ENCODE measurements around the gene SLC12A2. TPM values are rescaled to one million over a fixed set of nuclear protein-coding genes. Genes with fewer than 3 reads are reported as not detected.

Gene SLC12A2
- total and polyA plus RNA-seq, 2 donors (not counting 1 experiment from before 2014, with no cell fraction given) = 3.1 to 28.7 TPM

DNA sequence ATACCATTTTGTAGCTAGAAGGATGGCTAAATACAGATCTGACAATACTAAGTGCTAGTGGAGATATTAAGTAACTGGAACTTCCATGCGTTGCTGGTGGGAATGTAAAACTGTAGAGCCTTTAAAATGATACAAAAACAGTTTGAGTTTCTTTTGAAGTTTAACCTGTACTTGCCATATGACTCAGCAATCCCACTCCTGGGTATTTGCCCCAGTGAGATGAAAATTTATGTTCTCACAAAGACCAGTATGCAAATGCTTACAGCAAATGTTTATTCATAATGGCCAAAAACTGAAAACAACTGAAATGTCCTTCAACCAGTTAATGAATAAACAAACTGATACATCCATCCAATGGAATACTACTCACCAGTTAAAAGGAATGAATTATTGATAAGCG, 137.3 kb downstream of the SLC12A2 start:
- H3K4me1 ChIP-seq (ENCODE audit: control insufficient read depth in 2 of 2, insufficient read depth in 2 of 2, low read length in 2 of 2) = no peaks in the 10 kb centered on the region
- intact Hi-C loops (cut with micrococcal nuclease) = no loop called here
- WGBS (ENCODE audit: insufficient coverage) = no CpG with 5 or more reads among the region's 2 CpGs

DNA sequence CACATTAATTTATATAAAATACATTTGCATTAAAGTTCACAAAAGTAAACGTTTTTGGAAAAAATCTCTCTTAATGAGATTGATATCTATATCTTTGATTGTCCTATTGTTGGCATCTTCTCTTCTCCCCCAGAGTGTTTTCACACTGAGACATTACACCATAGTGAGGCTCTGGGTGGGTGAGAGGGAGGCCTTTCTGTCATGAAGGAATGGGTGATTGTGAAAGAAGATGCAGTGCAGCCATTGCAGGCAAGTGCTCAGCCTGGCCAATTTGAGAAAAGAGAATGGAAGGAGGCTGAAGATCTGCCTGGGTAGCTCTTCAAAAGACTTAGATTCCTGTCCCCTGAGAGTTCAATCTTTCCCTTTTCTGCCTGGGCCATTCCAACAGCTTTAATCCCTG, 140.8 kb downstream of the SLC12A2 start:
- Mint-ChIP-seq H3K4me3 (no peak overlapping the region), H3K27me3 (peaks cover 4% of the 10 kb centered on the region), H3K27ac (no peak overlapping the region), H3K4me1 (no peaks in the 10 kb centered on the region), H3K9me3 (ENCODE audit: insufficient read depth) (no peaks in the 10 kb centered on the region)
- Histone ChIP-seq H3K9me3 (ENCODE audit: control extremely low read depth in 1 of 3, control insufficient read depth in 2 of 3, insufficient read depth in 1 of 3, low read length in 2 of 3) (no peaks in the 10 kb centered on the region), H3K27me3 (replicated peaks in 1 of 4; ENCODE audit: control extremely low read depth in 1 of 4, control insufficient read depth in 3 of 4, insufficient read depth in 4 of 4, low read length in 3 of 4) (no peaks in the 10 kb centered on the region), H3K36me3 (replicated peaks in 1 of 2; ENCODE audit: control extremely low read depth in 1 of 2, control insufficient read depth in 1 of 2, extremely low read depth in 1 of 2, insufficient read depth in 2 of 2, low read length in 1 of 2) (no peaks in the 10 kb centered on the region), H2AFZ (ENCODE audit: insufficient read depth, low read depth, low read length, poor library complexity, severe bottlenecking) (no peak overlapping the region), H3K27ac (ENCODE audit: low read length in 2 of 2) (no peak overlapping the region), H3K4me1 (ENCODE audit: control insufficient read depth in 2 of 2, insufficient read depth in 2 of 2, low read length in 2 of 2) (no peaks in the 10 kb centered on the region), H3K4me2 (replicated peaks; ENCODE audit: low read depth, low read length, poor library complexity, severe bottlenecking) (no peak overlapping the region), H3K9ac (ENCODE audit: low read length) (no peak overlapping the region), H3K4me3 (ENCODE audit: control extremely low read depth in 1 of 5, extremely low read depth in 1 of 5, insufficient read depth in 1 of 5, low read depth in 2 of 5, low read length in 4 of 5) (no peak overlapping the region), H3K79me2 (ENCODE audit: control insufficient read depth, insufficient read depth, low read length) (no peaks in the 10 kb centered on the region), H4K20me1 (ENCODE audit: control insufficient read depth, insufficient read depth, low read length, poor library complexity, severe bottlenecking) (no peaks in the 10 kb centered on the region)
- POLR2A ChIA-PET = no interaction called here
- no peak for TF ChIP-seq CTCF (IDR thresholded peaks at IDR 0.05)
- TF ChIP-seq EZH2 (IDR thresholded peaks at IDR 0.05; ENCODE audit: borderline replicate concordance, insufficient read depth, low read depth, low read length, poor library complexity, severe bottlenecking) = no peak
- intact Hi-C loops (cut with micrococcal nuclease) = no loop called here
- WGBS (ENCODE audit: insufficient coverage) = no CpG with 5 or more reads among the region's 1 CpG
- CTCF ChIA-PET = no interaction called here
- no peak for ATAC-seq (ENCODE audit: low read depth)
- no peak for DNase-seq

More for the DNA sequence above, 137.3 kb downstream of the SLC12A2 start:
- H3K4me3 ChIP-seq (ENCODE audit: control extremely low read depth in 1 of 5, extremely low read depth in 1 of 5, insufficient read depth in 1 of 5, low read depth in 2 of 5, low read length in 4 of 5) = no peak overlapping the region
- no peaks in the 10 kb centered on the region for H3K27me3 ChIP-seq (replicated peaks in 1 of 4; ENCODE audit: control extremely low read depth in 1 of 4, control insufficient read depth in 3 of 4, insufficient read depth in 4 of 4, low read length in 3 of 4)
- no peak for TF ChIP-seq EZH2 (IDR thresholded peaks at IDR 0.05; ENCODE audit: borderline replicate concordance, insufficient read depth, low read depth, low read length, poor library complexity, severe bottlenecking)
- POLR2A ChIA-PET = no interaction called here
- Mint-ChIP-seq H3K9me3 (ENCODE audit: insufficient read depth) (no peaks in the 10 kb centered on the region), H3K4me3 (no peak overlapping the region), H3K4me1 (no peaks in the 10 kb centered on the region), H3K27ac (no peak overlapping the region), H3K27me3 (peaks cover 4% of the 10 kb centered on the region)
- H3K4me2 ChIP-seq (replicated peaks; ENCODE audit: low read depth, low read length, poor library complexity, severe bottlenecking) = no peak overlapping the region
- H4K20me1 ChIP-seq (ENCODE audit: control insufficient read depth, insufficient read depth, low read length, poor library complexity, severe bottlenecking) = no peaks in the 10 kb centered on the region
- H3K9me3 ChIP-seq (ENCODE audit: control extremely low read depth in 1 of 3, control insufficient read depth in 2 of 3, insufficient read depth in 1 of 3, low read length in 2 of 3) = no peaks in the 10 kb centered on the region
- DNase-seq (no peak), ATAC-seq (ENCODE audit: low read depth) (no peak)
- CTCF ChIA-PET = no interaction called here
- H2AFZ ChIP-seq (ENCODE audit: insufficient read depth, low read depth, low read length, poor library complexity, severe bottlenecking) = no peak overlapping the region
- H3K27ac ChIP-seq (ENCODE audit: low read length in 2 of 2) = no peak overlapping the region
- H3K9ac ChIP-seq (ENCODE audit: low read length) = no peak overlapping the region
- no peaks in the 10 kb centered on the region for H3K79me2 ChIP-seq (ENCODE audit: control insufficient read depth, insufficient read depth, low read length)
- no peaks in the 10 kb centered on the region for H3K36me3 ChIP-seq (replicated peaks in 1 of 2; ENCODE audit: control extremely low read depth in 1 of 2, control insufficient read depth in 1 of 2, extremely low read depth in 1 of 2, insufficient read depth in 2 of 2, low read length in 1 of 2)
